Breast epithelium (tissue), 3 donors: ENCODE measurements around the gene LIX1.
A peak's percentile ranks its signal among the peaks of the same experiment; 100 is the strongest.

Source experiments
- CTCF ChIP-seq, 3 donors: fragments of 450-650 bp; IDR thresholded peaks; one replicate each; pipeline ENCODE4 v1.5.1; 2016 to 2017; ENCODE audit warnings: antibody characterized with exemption in 3 of 3, mild to moderate bottlenecking in 3 of 3, moderate library complexity in 3 of 3
- POLR2AphosphoS5 ChIP-seq, 3 donors: sonication (generic); formaldehyde crosslinking; IDR thresholded peaks; one replicate each; pipeline ENCODE4 v1.6.1; 2017; ENCODE audit warnings: antibody characterized with exemption in 3 of 3

GRCh38 chr5:97163360-97163764 lies 21.0 kb upstream of the LIX1 start:
- peak in 2 of 3 donors; percentile 34 to 37 for TF ChIP-seq CTCF (IDR thresholded peaks at IDR 0.05)
- TF ChIP-seq POLR2AphosphoS5 (IDR thresholded peaks at IDR 0.05): no peak
